ENCODE results near the gene GALNT9.

The GALNT9 gene

DNA sequence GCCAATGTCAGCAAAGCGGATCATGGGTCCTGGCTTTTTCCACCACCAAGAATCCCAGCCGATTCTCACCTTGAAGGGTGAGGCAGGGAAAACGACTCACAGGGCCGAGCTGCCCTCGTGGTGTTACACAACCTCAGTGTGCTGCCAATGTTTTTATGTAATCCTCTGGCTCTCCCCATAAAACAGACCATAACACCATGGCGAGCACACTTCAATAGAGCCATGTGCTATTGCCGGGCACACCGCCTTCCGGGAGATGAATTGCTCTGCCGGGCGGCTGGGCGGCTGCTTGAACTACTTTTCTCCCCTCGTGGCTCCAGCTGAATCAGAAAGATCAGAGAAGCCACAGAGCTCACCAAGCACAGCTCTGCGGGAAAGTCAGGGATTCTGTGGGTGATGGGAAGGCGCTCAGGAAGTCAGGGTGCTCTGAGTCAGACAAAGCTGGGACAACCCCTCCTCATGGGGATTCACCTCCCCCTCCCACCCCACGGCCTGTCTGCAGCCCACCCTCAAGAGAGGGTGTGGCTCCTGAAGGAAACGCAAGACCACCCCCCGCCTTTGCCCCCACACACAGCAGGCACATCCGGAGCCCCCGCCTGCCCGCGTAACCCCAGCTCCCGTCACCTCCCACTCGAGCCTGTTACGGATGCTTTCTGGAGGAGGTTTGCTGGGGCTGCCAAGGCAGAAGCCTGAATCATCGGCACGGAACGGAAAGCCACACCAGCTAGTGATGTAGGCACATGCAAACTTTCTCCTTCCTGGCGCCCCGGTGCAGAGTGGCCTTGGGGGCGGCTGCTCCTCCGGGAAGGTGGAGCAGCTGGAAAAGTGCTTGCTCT lies 1.8 kb downstream of the GALNT9 start:
- no peak for DNase-seq (ENCODE audit: low spot score)

GRCh38 chr12:132326646-132327045 lies 2.7 kb downstream of the GALNT9 start:
- no peak for DNase-seq (ENCODE audit: low spot score)

DNA sequence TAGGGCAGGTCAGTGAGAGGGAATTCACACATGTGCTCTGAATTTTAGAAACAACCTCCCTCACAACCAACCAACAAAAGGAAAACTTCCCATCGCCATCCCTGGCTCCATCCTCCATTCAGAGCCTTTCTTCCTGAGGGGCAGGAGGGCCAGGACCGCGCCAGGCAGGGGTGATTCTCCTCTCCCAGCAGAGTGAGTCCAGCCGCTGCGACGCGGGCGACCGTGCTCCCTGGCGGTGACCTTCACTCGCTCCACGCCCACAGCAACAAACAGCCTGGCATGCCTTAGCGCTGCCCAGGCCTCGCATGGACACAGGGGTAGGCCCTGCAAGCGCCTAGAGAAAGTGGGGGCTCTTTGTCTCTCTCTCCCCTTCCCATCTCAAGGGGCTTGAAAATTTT lies 3.7 kb downstream of the GALNT9 start:
- DNase-seq (ENCODE audit: low spot score), result no peak

GRCh38 chr12:132324841-132325732 lies 4.3 kb downstream of the GALNT9 start:
- no peak for DNase-seq (ENCODE audit: low spot score)

DNA sequence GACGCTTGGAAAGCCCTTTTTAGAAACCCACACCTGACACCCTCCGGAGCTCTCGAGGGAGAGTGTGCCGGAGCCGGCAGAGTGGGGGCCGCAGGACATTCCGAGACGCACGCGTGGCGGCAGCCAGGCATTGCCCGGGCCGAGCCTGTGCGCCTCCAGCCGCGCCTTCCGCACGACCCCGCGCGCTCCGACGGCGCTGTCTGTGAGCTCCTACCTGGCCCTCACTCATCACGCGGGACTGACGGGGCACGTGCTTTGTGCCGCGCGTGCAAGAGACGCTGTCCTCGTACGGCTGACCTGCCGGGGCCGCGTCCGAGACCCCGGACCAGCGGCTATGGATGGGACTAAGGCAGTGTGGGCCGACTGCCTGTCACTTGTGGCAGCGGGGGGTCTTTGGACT lies 5.2 kb downstream of the GALNT9 start:
- no peak for DNase-seq (ENCODE audit: low spot score)

DNA sequence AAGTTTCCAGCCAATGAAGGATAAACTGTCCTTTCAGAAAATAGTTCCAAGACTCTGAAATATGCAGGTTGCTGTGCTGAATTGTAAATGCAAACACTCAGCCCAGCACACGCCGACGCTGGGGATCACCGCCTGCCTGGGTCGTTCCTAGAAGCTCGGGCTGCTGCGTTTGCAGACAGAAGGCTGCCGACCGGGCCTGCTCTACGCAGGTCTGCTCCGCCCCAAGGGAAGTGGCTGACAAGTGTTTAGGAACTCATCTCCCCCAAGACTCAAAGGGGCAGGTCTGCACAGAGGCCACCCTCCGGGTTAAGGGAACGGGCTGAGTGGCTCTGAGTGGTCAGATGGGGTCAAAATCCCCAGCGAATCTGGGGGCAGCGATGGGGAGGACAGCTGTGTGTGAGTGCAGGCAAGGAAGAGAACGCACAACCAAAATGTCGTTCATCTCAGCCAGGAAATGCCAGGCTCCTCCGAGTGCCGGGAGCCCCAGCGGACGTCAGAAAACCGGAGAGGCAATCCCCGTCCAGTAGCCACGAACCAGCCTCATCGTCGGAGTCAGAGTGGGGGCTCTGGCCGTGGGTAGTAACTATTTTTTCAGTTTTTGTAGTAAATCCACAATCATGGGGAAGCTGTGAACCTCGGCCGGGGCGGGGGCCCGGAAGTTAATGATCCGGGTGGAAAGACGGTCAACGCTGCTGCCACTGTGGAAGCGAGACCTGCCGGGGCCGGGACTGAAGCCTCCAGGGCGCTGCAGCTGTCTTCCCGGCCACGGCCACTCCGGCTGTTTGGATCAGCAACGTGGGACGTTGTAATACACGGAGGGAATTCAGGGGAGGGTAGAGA lies 6.0 kb downstream of the GALNT9 start:
- no peak for DNase-seq (ENCODE audit: low spot score)

DNA sequence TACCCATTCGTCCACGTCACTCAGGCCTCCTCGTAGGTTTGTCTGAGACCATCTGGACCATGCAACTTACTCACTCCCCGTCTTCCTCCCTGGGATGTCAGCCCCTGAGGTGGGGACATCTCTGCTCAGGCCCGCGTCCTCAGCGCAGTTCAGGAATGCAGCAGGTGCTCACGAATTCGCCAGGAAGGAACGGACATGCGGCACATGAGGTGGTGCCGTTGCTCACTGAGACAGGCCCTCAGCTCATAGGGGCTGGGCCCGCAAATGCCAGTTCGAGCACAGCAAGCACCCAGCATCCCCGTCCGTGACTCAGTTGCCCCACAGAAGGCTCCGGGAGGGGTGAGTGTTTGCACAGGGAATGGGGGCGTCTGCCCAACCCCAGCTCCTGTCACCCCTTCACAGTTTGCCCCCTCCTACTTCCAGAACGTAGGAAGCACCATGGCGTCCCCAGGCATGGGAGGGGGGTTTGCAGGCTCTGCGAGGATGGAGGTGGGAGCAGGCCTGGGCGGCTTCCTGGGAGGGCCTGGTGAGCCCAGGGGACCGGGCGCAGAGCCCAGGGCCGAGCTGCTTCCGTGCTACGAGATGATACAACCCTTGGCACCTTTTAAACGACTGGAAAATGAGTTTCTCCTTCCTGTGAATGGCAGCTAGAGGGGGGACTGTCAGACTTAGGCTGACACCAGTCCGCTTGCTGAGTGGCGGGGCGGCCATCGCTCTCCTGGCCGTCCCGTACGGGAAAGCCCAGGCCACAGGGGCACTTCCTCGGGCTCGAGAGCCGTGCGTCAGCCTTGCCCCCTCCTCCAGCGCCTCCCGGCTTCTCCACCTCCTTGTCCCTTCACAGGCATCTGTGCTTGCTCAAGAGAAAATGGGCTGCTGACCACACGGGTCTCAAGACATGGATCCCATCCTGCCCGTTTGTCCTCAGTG lies 6.9 kb downstream of the GALNT9 start:
- DNase-seq (ENCODE audit: low spot score), result no peak

GRCh38 chr12:132321321-132322118 lies 7.9 kb downstream of the GALNT9 start:
- no peak for DNase-seq (ENCODE audit: low spot score)

DNA sequence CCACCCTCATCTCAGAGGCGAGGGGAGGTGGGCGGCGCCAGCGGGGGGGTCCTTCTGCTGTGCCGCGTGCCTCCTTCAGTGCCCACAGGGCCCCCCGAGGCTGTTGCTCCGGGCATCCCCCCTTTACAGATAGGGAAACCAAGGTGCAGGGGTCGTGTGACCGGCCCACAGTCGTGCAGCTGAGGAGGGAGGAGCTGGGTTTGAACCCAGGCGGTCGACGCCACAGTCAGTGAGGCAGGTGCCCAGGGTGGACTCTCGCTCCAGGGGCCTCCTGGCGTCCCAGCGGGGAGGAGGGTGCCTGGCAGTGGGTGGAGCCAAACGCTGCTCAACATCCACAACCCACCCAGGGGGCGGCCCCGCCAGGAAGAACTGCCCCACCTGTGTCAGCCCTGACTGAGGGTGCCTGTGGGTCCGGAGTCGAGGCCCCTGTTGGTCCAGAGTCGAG lies 8.6 kb downstream of the GALNT9 start:
- no peak for DNase-seq (ENCODE audit: low spot score)

- no peak for DNase-seq (ENCODE audit: low spot score)
These were observed 9.3 kb downstream of the GALNT9 start for GRCh38 chr12:132319991-132320570.

DNA sequence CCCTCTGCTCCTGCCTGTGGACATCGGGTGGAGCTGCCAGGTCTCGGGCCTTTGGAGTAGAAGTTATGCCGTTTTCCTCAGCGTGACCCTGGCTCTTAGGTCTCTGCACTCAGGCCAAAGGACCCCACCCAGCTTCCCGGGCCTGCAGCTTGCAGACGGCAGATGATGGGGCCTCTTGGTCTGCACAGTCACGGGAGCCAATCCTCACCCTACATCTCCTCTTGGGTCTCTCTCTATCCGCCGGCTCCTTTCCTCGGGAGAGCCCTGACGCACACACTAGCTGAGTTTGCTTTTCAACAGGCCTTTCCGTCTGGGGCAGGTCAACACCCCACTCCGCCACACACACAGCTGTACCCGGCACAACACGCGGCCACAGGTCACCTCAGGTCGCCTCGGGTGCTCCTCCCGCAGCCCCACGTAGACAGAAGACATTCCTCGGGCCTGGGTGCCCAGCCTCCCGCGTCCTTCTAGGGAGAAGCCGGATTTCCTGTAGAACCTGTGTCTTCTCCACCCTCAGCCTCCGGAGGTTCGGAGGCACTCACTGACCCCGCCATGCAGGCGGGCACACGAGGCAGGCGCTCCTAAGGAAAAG lies 9.9 kb downstream of the GALNT9 start:
- no peak for DNase-seq (ENCODE audit: low spot score)

GRCh38 chr12:132318618-132319033 lies 10.8 kb downstream of the GALNT9 start:
- DNase-seq (ENCODE audit: low spot score), result no peak

DNA sequence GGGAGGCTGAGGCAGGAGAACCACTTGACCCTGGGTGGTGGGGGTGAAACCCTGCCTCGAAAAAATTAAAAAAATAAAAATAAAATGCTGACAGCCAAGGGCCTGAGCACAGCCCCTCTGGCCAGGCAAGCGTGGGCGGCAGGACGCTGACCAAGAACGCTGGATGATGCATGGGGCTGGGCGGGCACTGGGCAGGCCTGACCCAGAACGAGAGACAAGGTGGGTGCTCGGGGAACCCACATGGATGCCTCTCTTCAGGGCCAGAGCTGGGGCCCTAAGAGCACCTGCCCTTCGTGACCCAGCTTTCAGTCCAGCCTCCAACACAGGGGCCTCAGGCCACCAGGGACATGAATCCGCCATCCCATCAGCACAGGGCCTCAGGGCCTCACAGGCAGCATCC lies 11.3 kb downstream of the GALNT9 start:
- no peak for DNase-seq (ENCODE audit: low spot score)

GRCh38 chr12:132317233-132317938 lies 12.0 kb downstream of the GALNT9 start:
- DNase-seq (ENCODE audit: low spot score), result no peak

- no peak for DNase-seq (ENCODE audit: low spot score)
These were observed 12.7 kb downstream of the GALNT9 start for GRCh38 chr12:132316497-132317232.

DNA sequence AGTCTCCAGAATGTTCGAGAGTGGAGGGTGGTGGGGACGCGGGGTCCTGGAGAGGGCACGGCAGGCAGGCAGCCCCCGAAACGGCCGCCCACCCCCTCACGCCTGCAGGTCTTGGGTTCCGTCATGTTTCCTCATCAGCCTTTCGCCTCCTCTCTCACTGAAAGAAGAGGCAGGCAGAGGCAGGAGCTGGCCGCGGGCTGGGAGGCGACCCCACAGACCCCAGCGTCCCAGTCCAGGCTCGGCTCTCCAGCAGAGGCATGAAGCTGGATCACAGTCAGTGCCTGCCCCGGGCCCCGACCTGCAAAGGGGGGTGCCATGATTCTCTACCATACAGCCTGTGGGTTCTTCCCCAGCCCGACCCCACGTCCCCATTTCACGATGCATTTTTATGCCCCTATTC lies 13.4 kb downstream of the GALNT9 start:
- no peak for DNase-seq (ENCODE audit: low spot score)

GRCh38 chr12:132315507-132315906 lies 13.9 kb downstream of the GALNT9 start:
- no peak for DNase-seq (ENCODE audit: low spot score)
